Panc1 (cell line): ENCODE measurements around the gene DCHS2.

Source experiments
- POLR2AphosphoS5 ChIP-seq: IDR thresholded peaks from 2 replicates; pipeline ENCODE4 v1.6.1; 2012; ENCODE audit warnings: mild to moderate bottlenecking, low read depth, low read length, moderate library complexity
- SIN3A ChIP-seq: IDR thresholded peaks from 2 replicates; pipeline ENCODE4 v1.6.1; 2012; ENCODE audit warnings: low read depth, mild to moderate bottlenecking, low read length, moderate library complexity, borderline replicate concordance; ENCODE audit not compliant: insufficient read depth
- TCF7L2 ChIP-seq: IDR thresholded peaks from 2 replicates; pipeline ENCODE4 v1.6.1; 2011; ENCODE audit warnings: mild to moderate bottlenecking, low read depth, low read length, inconsistent platforms
- TF ChIP-seq, protein P1 (sequence below): fragments of 450-650 bp; IDR thresholded peaks from 2 replicates; pipeline ENCODE4 v1.5.1; 2017; ENCODE audit warnings: mild to moderate bottlenecking

DNA sequence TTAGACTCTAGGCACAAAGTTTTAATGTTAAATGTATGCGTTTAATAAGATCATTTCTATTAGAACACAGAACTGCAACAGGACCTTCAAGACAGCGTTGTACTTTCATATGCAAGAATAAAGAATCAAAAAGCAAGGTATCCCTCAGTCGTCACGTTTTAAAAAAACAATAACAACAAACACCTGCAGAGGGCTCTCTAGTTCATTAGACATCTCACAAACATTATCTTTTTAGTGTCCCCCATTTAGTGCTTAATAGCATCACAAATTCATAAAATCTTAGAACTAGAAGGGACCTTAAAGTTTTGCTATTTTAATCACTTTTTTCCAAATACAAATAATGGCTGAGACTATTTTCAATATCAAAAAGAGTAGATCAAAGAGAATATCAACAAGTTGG is 236.6 kb downstream of the DCHS2 start:
- TF ChIP-seq, protein P1, sequence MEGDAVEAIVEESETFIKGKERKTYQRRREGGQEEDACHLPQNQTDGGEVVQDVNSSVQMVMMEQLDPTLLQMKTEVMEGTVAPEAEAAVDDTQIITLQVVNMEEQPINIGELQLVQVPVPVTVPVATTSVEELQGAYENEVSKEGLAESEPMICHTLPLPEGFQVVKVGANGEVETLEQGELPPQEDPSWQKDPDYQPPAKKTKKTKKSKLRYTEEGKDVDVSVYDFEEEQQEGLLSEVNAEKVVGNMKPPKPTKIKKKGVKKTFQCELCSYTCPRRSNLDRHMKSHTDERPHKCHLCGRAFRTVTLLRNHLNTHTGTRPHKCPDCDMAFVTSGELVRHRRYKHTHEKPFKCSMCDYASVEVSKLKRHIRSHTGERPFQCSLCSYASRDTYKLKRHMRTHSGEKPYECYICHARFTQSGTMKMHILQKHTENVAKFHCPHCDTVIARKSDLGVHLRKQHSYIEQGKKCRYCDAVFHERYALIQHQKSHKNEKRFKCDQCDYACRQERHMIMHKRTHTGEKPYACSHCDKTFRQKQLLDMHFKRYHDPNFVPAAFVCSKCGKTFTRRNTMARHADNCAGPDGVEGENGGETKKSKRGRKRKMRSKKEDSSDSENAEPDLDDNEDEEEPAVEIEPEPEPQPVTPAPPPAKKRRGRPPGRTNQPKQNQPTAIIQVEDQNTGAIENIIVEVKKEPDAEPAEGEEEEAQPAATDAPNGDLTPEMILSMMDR, result peak; percentile 8; the same call in 1 of the 2 replicates
- TF ChIP-seq SIN3A (no peak), POLR2AphosphoS5 (no peak), TCF7L2 (no peak)
